HEK293T (cell line): ENCODE measurements around the gene YWHAB.

ENCODE experiments used
- BHLHE40 ChIP-seq: fragments of 450-650 bp; IDR thresholded peaks from 2 replicates; pipeline ENCODE4 v1.6.1; 2016; ENCODE audit warnings: mild to moderate bottlenecking, moderate library complexity, borderline replicate concordance
- NFRKB ChIP-seq: fragments of 450-650 bp; IDR thresholded peaks from 2 replicates; pipeline ENCODE4 v1.6.1; 2016; ENCODE audit warnings: mild to moderate bottlenecking, moderate library complexity
- SP1 ChIP-seq: fragments of 450-650 bp; IDR thresholded peaks from 2 replicates; pipeline ENCODE4 v1.6.1; 2017
- SUZ12 ChIP-seq: fragments of 450-650 bp; IDR thresholded peaks from 2 replicates; pipeline ENCODE4 v1.6.1; 2016; ENCODE audit warnings: mild to moderate bottlenecking
- TF ChIP-seq, protein P1 (sequence below): fragments of 450-650 bp; IDR thresholded peaks from 2 replicates; pipeline ENCODE4 v1.6.1; 2016

DNA sequence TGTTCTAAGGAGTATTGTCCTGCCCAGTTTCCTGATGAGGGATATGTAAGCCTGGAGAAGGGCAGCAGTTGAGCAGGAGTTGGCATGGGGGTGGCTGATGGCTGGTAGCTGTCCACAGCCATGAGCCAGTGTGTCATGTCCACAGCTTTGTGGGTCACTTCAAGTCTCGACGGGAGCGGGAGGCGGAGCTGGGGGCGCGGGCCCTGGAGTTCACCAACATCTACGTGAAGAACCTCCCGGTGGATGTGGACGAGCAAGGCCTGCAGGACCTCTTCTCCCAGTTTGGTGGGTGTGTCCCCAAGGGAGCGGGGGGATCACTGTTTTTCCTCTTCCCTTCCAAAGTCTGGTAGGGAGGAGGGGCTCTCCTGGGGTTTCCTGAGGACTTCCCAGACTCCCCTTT lies 33.3 kb downstream of the YWHAB start:
- no peak for TF ChIP-seq SP1
- TF ChIP-seq, protein P1, sequence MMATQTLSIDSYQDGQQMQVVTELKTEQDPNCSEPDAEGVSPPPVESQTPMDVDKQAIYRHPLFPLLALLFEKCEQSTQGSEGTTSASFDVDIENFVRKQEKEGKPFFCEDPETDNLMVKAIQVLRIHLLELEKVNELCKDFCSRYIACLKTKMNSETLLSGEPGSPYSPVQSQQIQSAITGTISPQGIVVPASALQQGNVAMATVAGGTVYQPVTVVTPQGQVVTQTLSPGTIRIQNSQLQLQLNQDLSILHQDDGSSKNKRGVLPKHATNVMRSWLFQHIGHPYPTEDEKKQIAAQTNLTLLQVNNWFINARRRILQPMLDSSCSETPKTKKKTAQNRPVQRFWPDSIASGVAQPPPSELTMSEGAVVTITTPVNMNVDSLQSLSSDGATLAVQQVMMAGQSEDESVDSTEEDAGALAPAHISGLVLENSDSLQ = no peak
- TF ChIP-seq NFRKB = no peak
- TF ChIP-seq BHLHE40 = no peak
- TF ChIP-seq SUZ12 = no peak
